ENCODE measurements around the gene ZCCHC24. TPM values are rescaled to one million over a fixed set of nuclear protein-coding genes. Genes with fewer than 3 reads are reported as not detected.

Gene ZCCHC24
- total RNA-seq, 1 experiment from 2014 or later, result 3.8 TPM

DNA sequence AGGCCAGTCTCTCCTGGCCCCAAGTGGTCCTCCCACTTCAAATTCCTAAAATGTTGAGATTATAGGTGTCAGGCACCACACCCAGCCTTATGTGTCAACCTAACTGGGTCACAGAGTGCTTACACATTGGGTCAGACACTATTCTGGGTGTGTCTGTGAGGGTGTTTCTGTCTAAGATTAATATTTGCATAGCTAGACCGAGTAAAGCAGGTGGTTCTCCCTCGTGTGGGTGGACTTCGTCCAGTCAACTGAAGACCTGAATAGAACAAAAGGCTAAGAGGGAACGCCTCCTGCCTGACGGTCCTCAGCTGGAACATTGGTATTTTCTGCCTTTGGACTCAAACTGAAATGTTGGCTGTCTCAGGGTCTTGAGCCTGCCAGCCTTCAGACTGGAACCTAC is 86.6 kb downstream of the ZCCHC24 start:
- no peak overlapping the region for H3T11ph ChIP-seq (ENCODE audit: low read length)
- Mint-ChIP-seq H3K4me3 (no peak overlapping the region), H3K27me3 (ENCODE audit: low read depth) (peaks cover 10% of the 10 kb centered on the region), H3K27ac (peak overlapping the region in 1 of 3 experiments; percentile 80; a peak in 1 of 7 replicates), H3K4me1 (no peaks in the 10 kb centered on the region), H3K9me3 (peaks cover 0 to 4% of the 10 kb centered on the region in 2 experiments; a peak in 1 of 5 replicates), H3K36me3 (ENCODE audit: insufficient read depth in 1 of 3, low read depth in 3 of 3) (peaks cover 25 to 34% (median 31%) of the 10 kb centered on the region in 3 experiments; a peak in 6 of 7 replicates)
- no peaks in the 10 kb centered on the region for H4K20me1 ChIP-seq (ENCODE audit: control insufficient read depth, insufficient read depth, insufficient read length)
- H3K79me1 ChIP-seq (ENCODE audit: insufficient read depth, low read depth, low read length, poor library complexity, severe bottlenecking), result no peaks in the 10 kb centered on the region
- H3K23me2 ChIP-seq (ENCODE audit: insufficient read length, low read depth, low read length, poor library complexity, severe bottlenecking), result no peaks in the 10 kb centered on the region
- no peak overlapping the region for H2BK5ac ChIP-seq (ENCODE audit: insufficient read length, low read length)
- H3K4me2 ChIP-seq (ENCODE audit: insufficient read depth, insufficient read length, low read length), result no peak overlapping the region
- no peak for DNase-seq
- no peak overlapping the region for H3K27ac ChIP-seq (ENCODE audit: insufficient read length, low read depth, low read length)
- no peak overlapping the region for H3K9ac ChIP-seq (ENCODE audit: extremely low read depth, insufficient read length, low read length)
- no peak overlapping the region for H3K18ac ChIP-seq (ENCODE audit: insufficient read length, low read depth, low read length)
- H3K4me1 ChIP-seq (ENCODE audit: insufficient read depth, low read length), result no peaks in the 10 kb centered on the region
- no peak overlapping the region for H2BK12ac ChIP-seq (ENCODE audit: insufficient read length, low read depth, low read length)
- no peak overlapping the region for H2BK15ac ChIP-seq (ENCODE audit: low read depth, low read length)
- TF ChIP-seq, protein P1, sequence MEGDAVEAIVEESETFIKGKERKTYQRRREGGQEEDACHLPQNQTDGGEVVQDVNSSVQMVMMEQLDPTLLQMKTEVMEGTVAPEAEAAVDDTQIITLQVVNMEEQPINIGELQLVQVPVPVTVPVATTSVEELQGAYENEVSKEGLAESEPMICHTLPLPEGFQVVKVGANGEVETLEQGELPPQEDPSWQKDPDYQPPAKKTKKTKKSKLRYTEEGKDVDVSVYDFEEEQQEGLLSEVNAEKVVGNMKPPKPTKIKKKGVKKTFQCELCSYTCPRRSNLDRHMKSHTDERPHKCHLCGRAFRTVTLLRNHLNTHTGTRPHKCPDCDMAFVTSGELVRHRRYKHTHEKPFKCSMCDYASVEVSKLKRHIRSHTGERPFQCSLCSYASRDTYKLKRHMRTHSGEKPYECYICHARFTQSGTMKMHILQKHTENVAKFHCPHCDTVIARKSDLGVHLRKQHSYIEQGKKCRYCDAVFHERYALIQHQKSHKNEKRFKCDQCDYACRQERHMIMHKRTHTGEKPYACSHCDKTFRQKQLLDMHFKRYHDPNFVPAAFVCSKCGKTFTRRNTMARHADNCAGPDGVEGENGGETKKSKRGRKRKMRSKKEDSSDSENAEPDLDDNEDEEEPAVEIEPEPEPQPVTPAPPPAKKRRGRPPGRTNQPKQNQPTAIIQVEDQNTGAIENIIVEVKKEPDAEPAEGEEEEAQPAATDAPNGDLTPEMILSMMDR (conservative IDR thresholded peaks at IDR 0.05), result no peak
- H3K27me3 ChIP-seq (ENCODE audit: insufficient read depth, low read length), result no peaks in the 10 kb centered on the region
- H3K9me3 ChIP-seq (ENCODE audit: control insufficient read depth, low read depth, low read length), result no peaks in the 10 kb centered on the region
- no peak overlapping the region for H4K5ac ChIP-seq (ENCODE audit: insufficient read length, low read depth, low read length)
- H2AK5ac ChIP-seq (ENCODE audit: insufficient read length, low read length), result no peak overlapping the region
- H3K79me2 ChIP-seq (ENCODE audit: insufficient read depth, low read length), result no peaks in the 10 kb centered on the region
- no peak overlapping the region for H4K91ac ChIP-seq (ENCODE audit: insufficient read length, low read depth, low read length)
- H3K56ac ChIP-seq (ENCODE audit: insufficient read length, low read depth, low read length), result no peak overlapping the region
- H2AFZ ChIP-seq (ENCODE audit: low read length), result no peak overlapping the region
- H4K8ac ChIP-seq (replicated peaks; ENCODE audit: insufficient read length, low read depth, low read length), result no peak overlapping the region
- H3K14ac ChIP-seq (ENCODE audit: insufficient read depth, low read length), result no peak overlapping the region
- no peak overlapping the region for H3K4ac ChIP-seq (ENCODE audit: low read depth, low read length)
- no peak overlapping the region for H2BK20ac ChIP-seq (ENCODE audit: low read depth, low read length, poor library complexity, severe bottlenecking)
- H3K23ac ChIP-seq (ENCODE audit: insufficient read length, low read depth, low read length), result no peak overlapping the region
- no CpG with 5 or more reads among the region's 5 CpGs for WGBS (ENCODE audit: extremely low coverage, insufficient read length, low lambda C conversion rate)
- H2BK120ac ChIP-seq (ENCODE audit: low read depth, low read length, poor library complexity, severe bottlenecking), result no peak overlapping the region
